Measurements from ENCODE around the gene ATOSB. TPM values are rescaled to one million over a fixed set of nuclear protein-coding genes. Genes with fewer than 3 reads are reported as not detected.

The ATOSB gene
- total and polyA plus RNA-seq, 2 of the 8 experiments (the other 6 are each of a cell fraction or from before 2014, with no cell fraction given): 6.9 to 10.4 TPM

DNA sequence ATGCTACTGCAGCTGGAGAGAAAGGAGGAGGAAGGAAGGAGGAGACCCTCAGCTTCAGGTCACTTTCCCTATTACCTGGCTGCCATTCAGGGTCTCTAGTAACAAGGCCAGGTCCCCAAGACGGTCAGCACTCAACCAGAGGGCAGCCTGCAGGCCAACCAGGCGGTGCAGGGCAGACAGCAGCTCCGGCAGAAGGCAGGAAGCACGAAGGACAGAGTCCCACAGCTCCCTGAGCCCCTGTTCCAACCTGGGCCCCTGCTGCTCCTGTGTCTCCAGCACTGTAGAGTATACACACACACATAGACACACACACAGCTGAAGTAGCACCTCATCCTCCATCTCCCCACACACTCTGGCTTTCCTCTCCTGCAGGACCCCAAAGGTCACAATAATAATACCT is 37.6 kb downstream of the ATOSB start (continued):
- TF ChIP-seq, protein P1, sequence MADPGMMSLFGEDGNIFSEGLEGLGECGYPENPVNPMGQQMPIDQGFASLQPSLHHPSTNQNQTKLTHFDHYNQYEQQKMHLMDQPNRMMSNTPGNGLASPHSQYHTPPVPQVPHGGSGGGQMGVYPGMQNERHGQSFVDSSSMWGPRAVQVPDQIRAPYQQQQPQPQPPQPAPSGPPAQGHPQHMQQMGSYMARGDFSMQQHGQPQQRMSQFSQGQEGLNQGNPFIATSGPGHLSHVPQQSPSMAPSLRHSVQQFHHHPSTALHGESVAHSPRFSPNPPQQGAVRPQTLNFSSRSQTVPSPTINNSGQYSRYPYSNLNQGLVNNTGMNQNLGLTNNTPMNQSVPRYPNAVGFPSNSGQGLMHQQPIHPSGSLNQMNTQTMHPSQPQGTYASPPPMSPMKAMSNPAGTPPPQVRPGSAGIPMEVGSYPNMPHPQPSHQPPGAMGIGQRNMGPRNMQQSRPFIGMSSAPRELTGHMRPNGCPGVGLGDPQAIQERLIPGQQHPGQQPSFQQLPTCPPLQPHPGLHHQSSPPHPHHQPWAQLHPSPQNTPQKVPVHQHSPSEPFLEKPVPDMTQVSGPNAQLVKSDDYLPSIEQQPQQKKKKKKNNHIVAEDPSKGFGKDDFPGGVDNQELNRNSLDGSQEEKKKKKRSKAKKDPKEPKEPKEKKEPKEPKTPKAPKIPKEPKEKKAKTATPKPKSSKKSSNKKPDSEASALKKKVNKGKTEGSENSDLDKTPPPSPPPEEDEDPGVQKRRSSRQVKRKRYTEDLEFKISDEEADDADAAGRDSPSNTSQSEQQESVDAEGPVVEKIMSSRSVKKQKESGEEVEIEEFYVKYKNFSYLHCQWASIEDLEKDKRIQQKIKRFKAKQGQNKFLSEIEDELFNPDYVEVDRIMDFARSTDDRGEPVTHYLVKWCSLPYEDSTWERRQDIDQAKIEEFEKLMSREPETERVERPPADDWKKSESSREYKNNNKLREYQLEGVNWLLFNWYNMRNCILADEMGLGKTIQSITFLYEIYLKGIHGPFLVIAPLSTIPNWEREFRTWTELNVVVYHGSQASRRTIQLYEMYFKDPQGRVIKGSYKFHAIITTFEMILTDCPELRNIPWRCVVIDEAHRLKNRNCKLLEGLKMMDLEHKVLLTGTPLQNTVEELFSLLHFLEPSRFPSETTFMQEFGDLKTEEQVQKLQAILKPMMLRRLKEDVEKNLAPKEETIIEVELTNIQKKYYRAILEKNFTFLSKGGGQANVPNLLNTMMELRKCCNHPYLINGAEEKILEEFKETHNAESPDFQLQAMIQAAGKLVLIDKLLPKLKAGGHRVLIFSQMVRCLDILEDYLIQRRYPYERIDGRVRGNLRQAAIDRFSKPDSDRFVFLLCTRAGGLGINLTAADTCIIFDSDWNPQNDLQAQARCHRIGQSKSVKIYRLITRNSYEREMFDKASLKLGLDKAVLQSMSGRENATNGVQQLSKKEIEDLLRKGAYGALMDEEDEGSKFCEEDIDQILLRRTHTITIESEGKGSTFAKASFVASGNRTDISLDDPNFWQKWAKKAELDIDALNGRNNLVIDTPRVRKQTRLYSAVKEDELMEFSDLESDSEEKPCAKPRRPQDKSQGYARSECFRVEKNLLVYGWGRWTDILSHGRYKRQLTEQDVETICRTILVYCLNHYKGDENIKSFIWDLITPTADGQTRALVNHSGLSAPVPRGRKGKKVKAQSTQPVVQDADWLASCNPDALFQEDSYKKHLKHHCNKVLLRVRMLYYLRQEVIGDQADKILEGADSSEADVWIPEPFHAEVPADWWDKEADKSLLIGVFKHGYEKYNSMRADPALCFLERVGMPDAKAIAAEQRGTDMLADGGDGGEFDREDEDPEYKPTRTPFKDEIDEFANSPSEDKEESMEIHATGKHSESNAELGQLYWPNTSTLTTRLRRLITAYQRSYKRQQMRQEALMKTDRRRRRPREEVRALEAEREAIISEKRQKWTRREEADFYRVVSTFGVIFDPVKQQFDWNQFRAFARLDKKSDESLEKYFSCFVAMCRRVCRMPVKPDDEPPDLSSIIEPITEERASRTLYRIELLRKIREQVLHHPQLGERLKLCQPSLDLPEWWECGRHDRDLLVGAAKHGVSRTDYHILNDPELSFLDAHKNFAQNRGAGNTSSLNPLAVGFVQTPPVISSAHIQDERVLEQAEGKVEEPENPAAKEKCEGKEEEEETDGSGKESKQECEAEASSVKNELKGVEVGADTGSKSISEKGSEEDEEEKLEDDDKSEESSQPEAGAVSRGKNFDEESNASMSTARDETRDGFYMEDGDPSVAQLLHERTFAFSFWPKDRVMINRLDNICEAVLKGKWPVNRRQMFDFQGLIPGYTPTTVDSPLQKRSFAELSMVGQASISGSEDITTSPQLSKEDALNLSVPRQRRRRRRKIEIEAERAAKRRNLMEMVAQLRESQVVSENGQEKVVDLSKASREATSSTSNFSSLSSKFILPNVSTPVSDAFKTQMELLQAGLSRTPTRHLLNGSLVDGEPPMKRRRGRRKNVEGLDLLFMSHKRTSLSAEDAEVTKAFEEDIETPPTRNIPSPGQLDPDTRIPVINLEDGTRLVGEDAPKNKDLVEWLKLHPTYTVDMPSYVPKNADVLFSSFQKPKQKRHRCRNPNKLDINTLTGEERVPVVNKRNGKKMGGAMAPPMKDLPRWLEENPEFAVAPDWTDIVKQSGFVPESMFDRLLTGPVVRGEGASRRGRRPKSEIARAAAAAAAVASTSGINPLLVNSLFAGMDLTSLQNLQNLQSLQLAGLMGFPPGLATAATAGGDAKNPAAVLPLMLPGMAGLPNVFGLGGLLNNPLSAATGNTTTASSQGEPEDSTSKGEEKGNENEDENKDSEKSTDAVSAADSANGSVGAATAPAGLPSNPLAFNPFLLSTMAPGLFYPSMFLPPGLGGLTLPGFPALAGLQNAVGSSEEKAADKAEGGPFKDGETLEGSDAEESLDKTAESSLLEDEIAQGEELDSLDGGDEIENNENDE (IDR thresholded peaks at IDR 0.05; ENCODE audit: insufficient replicate concordance, low read length): no peak
- TF ChIP-seq BACH1 (IDR thresholded peaks at IDR 0.05; ENCODE audit: low read length) (no peak), BCL11A (IDR thresholded peaks at IDR 0.05; ENCODE audit: low read depth in 2 of 2, low read length in 2 of 2) (no peak), RBBP5 (IDR thresholded peaks at IDR 0.05; ENCODE audit: borderline replicate concordance, low read depth, low read length) (no peak), CHD1 (IDR thresholded peaks at IDR 0.05; ENCODE audit: low read depth, low read length) (no peak), POLR2A (IDR thresholded peaks at IDR 0.05; ENCODE audit: control extremely low read depth in 1 of 2, low read depth in 2 of 2, low read length in 2 of 2) (no peak), FOSL1 (IDR thresholded peaks at IDR 0.05; ENCODE audit: insufficient read depth, low read depth, low read length) (no peak), JUN (IDR thresholded peaks at IDR 0.05; ENCODE audit: low read depth, low read length) (no peak), RAD21 (IDR thresholded peaks at IDR 0.05 in 1 of 2, conservative IDR thresholded peaks at IDR 0.05 in 1 of 2; ENCODE audit: low read depth in 2 of 2, low read length in 2 of 2) (no peak), ZNF274 (IDR thresholded peaks at IDR 0.05; ENCODE audit: borderline replicate concordance, extremely low read depth, low read length) (no peak), EGR1 (IDR thresholded peaks at IDR 0.05; ENCODE audit: borderline replicate concordance, low read depth, low read length) (no peak)

Data from H1 (cell line).